Heart left ventricle (tissue), 13 donors: ENCODE results near the gene LRMDA.

Experiments
- CTCF ChIP-seq, 12 donors: fragments of 200-600 bp; sonication (generic) in 4 of 12; IDR thresholded peaks; one replicate each; pipeline versions ENCODE4 v1.5.0 to v1.8.0; 2018 to 2022; ENCODE audit warnings: antibody characterized with exemption in 12 of 12, mild to moderate bottlenecking in 5 of 12
- POLR2A ChIP-seq, 2 donors: fragments of 450-650 bp; IDR thresholded peaks; one replicate each; pipeline ENCODE4 v1.6.1; 2017; ENCODE audit warnings: antibody characterized with exemption in 2 of 2, mild to moderate bottlenecking in 2 of 2, moderate library complexity in 2 of 2
- donor health status: ischemic (EF 13 %, LVEDD 7.1; RV severe dilation, severe dysfunction).
- donor health status: DM: no; HTN: yes; CAD: no.
- donor health status: DM: no; HTN: no; CAD: no.
- donor health status: ischemic (EF 25% LVEDD 6.9; RV normal size, moderate dysfunction).
- donor health status: ischemic (EF 25% LVEDD 5.7; RV mildly dilated, moderate dysfunction).
- donor health status: ischemic (EF 35%, LVEDD 5.7; RV mildly dilated, moderate dysfunction).
- donor health status: nonischemic (EF 11% LVEDD 7.7; RV severe dilation, severe dysfunction).
- donor health status: DM: yes; HTN: yes; CAD: no.
- donor health status: PGD.
- donor health status: ischemic (EF 29% LVEDD 5.4; RV normal size, mild dysfunction).
- donor health status: nonischemic (EF 23%, LVEDD 6.1; RV moderate dilation, normal function).

DNA sequence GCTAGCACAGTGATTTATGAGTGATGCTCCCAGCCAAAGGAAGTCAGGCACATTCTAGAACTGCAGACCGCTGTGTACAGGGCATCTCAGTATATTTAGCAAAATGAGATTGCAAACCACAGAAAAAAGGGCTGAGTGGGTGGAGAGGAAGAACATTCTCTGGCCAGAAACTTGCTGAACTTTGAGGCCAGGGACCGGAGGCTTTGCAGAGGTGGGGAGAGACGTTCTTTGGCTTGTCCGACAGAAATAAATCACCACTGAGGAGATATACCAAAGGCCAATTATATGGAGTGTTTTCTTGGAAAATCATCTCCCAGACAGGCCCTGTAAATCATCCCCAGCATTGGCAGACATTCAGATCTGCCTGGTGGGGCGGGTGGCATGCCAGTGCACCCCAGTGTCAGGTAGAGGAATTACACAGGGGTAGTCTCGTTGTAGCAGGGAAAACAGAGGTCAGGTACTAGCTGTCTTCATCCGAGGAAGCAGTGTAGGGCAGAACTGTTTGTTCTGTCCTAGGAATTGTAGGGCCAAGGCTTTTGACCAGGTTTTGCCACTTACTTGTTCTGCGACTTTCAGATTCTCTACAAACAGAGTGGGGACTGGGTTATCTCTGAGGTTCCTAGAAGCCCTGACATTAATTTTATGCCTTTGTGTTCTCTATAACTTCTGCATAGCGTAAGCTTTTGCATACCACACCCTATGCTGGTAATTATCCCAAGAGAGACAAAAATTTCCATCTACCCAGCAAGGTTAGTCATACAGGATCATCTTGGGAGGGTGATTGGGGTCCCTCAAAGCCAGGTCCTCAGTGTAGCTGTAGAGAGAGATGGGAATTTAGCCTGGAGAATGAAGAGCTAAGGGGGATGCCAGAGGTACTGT, 655.6 kb downstream of the LRMDA start:
- TF ChIP-seq CTCF (IDR thresholded peaks at IDR 0.05) (peak in 5 of 12 donors; percentile 8 to 38 (median 16)), POLR2A (IDR thresholded peaks at IDR 0.05) (no peak)
